GM12878 (cell line): ENCODE results near the gene KCNK4. TPM values are rescaled to one million over a fixed set of nuclear protein-coding genes. Genes with fewer than 3 reads are reported as not detected.

ENCODE experiments used
- ATAC-seq: fragments of 200-7000 bp; cut with Tn5 transposase; 3 replicates; pipeline ENCODE4 v1.9.1; 2020; ENCODE audit warnings: mild to moderate bottlenecking, moderate library complexity
- BruUV-seq: library from RNA; stranded (reverse); fragments of 400-500 nt; replicated peaks from 2 replicates; lab custom pipeline; 2021; lab: Mats Ljungman, UMichigan
- CTCF ChIA-PET: fragments of 300-600 bp; sonication (Branson Sonifier 250); formaldehyde crosslinking; extraction: SDS; loops from one replicate; lab custom pipeline; 2021; ENCODE audit warnings: inconsistent platforms; lab: Yijun Ruan, JAX
- POLR2A ChIA-PET: fragments of 350-600 bp; formaldehyde crosslinking; extraction: SDS; loops from one replicate; lab custom pipeline; 2021; ENCODE audit warnings: inconsistent platforms; lab: Charles Lee
- RAD21 ChIA-PET: fragments of 300-600 bp; sonication (Branson Sonifier 250); formaldehyde crosslinking; loops from one replicate; lab custom pipeline; 2023; ENCODE audit warnings: antibody characterized with exemption; ENCODE audit not compliant: unreplicated experiment; lab: Charles Lee
- SMC1A ChIA-PET: fragments of 300-600 bp; sonication (Branson Sonifier 250); formaldehyde crosslinking; loops from one replicate; lab custom pipeline; 2023; ENCODE audit not compliant: unreplicated experiment, uncharacterized antibody; lab: Charles Lee
- DNase-seq: peaks from one replicate; pipeline ENCODE4 v3.0.0-alpha.2; 2011; ENCODE audit warnings: low read depth, low spot score
- FAIRE-seq: peaks from 3 replicates; lab custom pipeline; 2011; peaks lifted over from hg19 to GRCh38; lab: Jason Lieb, UNC
- H2AFZ ChIP-seq: 2 replicates; pipeline ENCODE4 v1.6.0; 2011; ENCODE audit warnings: low read depth, low read length, control low read depth; ENCODE audit not compliant: control insufficient read depth
- H3K27ac ChIP-seq: 2 replicates; pipeline ENCODE4 v1.5.1; 2011; ENCODE audit warnings: control low read depth; ENCODE audit not compliant: control insufficient read depth, insufficient read depth
- H3K27me3 ChIP-seq, 2 experiments: replicated peaks in 1 of 2; 2 replicates each; pipeline versions ENCODE4 v1.6.0 to v1.6.1; 2011; ENCODE audit warnings: low read length in 1 of 2; ENCODE audit not compliant: control insufficient read depth in 2 of 2, insufficient read depth in 2 of 2
- H3K36me3 ChIP-seq, 2 experiments: 2 replicates each; pipeline ENCODE4 v1.5.1; 2011; ENCODE audit warnings: low read length in 1 of 2; ENCODE audit not compliant: control insufficient read depth in 2 of 2, insufficient read depth in 2 of 2
- H3K4me1 ChIP-seq: 2 replicates; pipeline ENCODE4 v1.6.1; 2011; ENCODE audit warnings: mild to moderate bottlenecking, low read length, moderate library complexity, mixed read lengths; ENCODE audit not compliant: control insufficient read depth, insufficient read depth
- H3K4me2 ChIP-seq: 2 replicates; pipeline ENCODE4 v1.6.0; 2011; ENCODE audit warnings: control low read depth; ENCODE audit not compliant: control insufficient read depth, insufficient read depth
- H3K4me3 ChIP-seq: fragments of 200-600 bp; sonication (generic); 2 replicates; pipeline ENCODE4 v1.5.1; 2016
- H3K79me2 ChIP-seq: 2 replicates; pipeline ENCODE4 v1.6.0; 2011; ENCODE audit warnings: low read length; ENCODE audit not compliant: control insufficient read depth, insufficient read depth
- H3K9ac ChIP-seq: 2 replicates; pipeline ENCODE4 v1.8.0; 2011; ENCODE audit warnings: low read length, control low read depth, mixed read lengths; ENCODE audit not compliant: control insufficient read depth, insufficient read depth
- H3K9me3 ChIP-seq: replicated peaks from 3 replicates; pipeline ENCODE4 v1.5.1; 2011; ENCODE audit warnings: mild to moderate bottlenecking, low read length; ENCODE audit not compliant: control insufficient read depth, insufficient read depth
- H4K20me1 ChIP-seq: 2 replicates; pipeline ENCODE4 v1.6.0; 2011; ENCODE audit not compliant: control insufficient read depth, insufficient read depth
- BACH1 ChIP-seq: fragments of 450-650 bp; IDR thresholded peaks from 2 replicates; pipeline ENCODE4 v1.6.1; 2017; ENCODE audit warnings: mild to moderate bottlenecking, borderline replicate concordance
- CBFB ChIP-seq: IDR thresholded peaks from 2 replicates; pipeline ENCODE4 v1.6.1; 2016; ENCODE audit warnings: antibody characterized with exemption, low read depth
- CREB1 ChIP-seq: IDR thresholded peaks from 2 replicates; pipeline ENCODE4 v1.6.1; 2012; ENCODE audit warnings: low read depth, mild to moderate bottlenecking, inconsistent platforms
- CUX1 ChIP-seq: IDR thresholded peaks from 2 replicates; pipeline ENCODE4 v1.6.1; 2012; ENCODE audit warnings: improper control_type of control experiment, low read depth, low read length; ENCODE audit not compliant: insufficient replicate concordance
- IRF5 ChIP-seq: fragments of 450-650 bp; IDR thresholded peaks from 2 replicates; pipeline ENCODE4 v1.6.1; 2017; ENCODE audit warnings: borderline replicate concordance
- MEF2A ChIP-seq: IDR thresholded peaks from 2 replicates; pipeline ENCODE4 v1.6.1; 2011; ENCODE audit warnings: low read depth, mild to moderate bottlenecking, low read length, moderate library complexity; ENCODE audit not compliant: insufficient read depth
- MTA2 ChIP-seq: fragments of 450-650 bp; IDR thresholded peaks from 2 replicates; pipeline ENCODE4 v1.6.1; 2016; ENCODE audit warnings: low read depth, mild to moderate bottlenecking, moderate library complexity
- NFIC ChIP-seq: IDR thresholded peaks from 2 replicates; pipeline ENCODE4 v1.6.1; 2012; ENCODE audit warnings: low read depth, mild to moderate bottlenecking, inconsistent platforms, low read length, moderate library complexity
- PAX8 ChIP-seq: fragments of 450-650 bp; IDR thresholded peaks from 2 replicates; pipeline ENCODE4 v1.6.1; 2017; ENCODE audit warnings: mild to moderate bottlenecking, moderate library complexity
- PBX3 ChIP-seq: IDR thresholded peaks from 2 replicates; pipeline ENCODE4 v1.6.1; 2011; ENCODE audit warnings: mild to moderate bottlenecking, low read depth, low read length, moderate library complexity; ENCODE audit not compliant: insufficient replicate concordance
- SMAD1 ChIP-seq: fragments of 450-650 bp; IDR thresholded peaks from 2 replicates; pipeline ENCODE4 v1.6.1; 2018; ENCODE audit warnings: mild to moderate bottlenecking, low read depth; ENCODE audit not compliant: partially characterized antibody
- SRF ChIP-seq, 2 experiments: IDR thresholded peaks; 2 replicates each; pipeline ENCODE4 v1.6.1; 2011; ENCODE audit warnings: low read depth in 2 of 2, low read length in 2 of 2, mild to moderate bottlenecking in 1 of 2, moderate library complexity in 1 of 2
- ZBED1 ChIP-seq: IDR thresholded peaks from 2 replicates; pipeline ENCODE4 v1.6.1; 2016; ENCODE audit warnings: borderline replicate concordance
- ZNF384 ChIP-seq: IDR thresholded peaks from 2 replicates; pipeline ENCODE4 v1.6.1; 2012; ENCODE audit warnings: low read depth, mild to moderate bottlenecking, low read length, improper control_type of control experiment, borderline replicate concordance
- WGBS: methylation state at CpG from one replicate; pipeline ENCODE4 v1.1.6; 2016; ENCODE audit warnings: low lambda C conversion rate; ENCODE audit not compliant: insufficient replicate concordance, insufficient coverage; ENCODE audit errors: missing lambda C conversion rate; 5-methylcytosine and 5-hydroxymethylcytosine counted together
- in situ Hi-C: fragments of 300-500 bp; cut with MboI; formaldehyde crosslinking; loops from 9 replicates; pipeline ENCODE4 v1.14.3; 2018; ENCODE audit warnings: mixed read lengths
- intact Hi-C: fragments of 100-400 bp; cut with micrococcal nuclease; formaldehyde crosslinking; loops from one replicate; pipeline ENCODE4 v1.14.2; 2022; ENCODE audit not compliant: unreplicated experiment
- polyA plus RNA-seq, 11 experiments: library from polyadenylated mRNA; depleted of rRNA in 4 of 11; unstranded in 6 of 11; stranded (reverse) in 5 of 11; fragments of >200 nt; fragmentation: Nextera tagmentation in 4 of 11; fragmentation: Illumina TruSeq in 1 of 11; extraction: Ambion mirVana in 4 of 11; extraction: Trizol in 1 of 11; gene quantifications; 1 replicate in 1 of 11; 2 replicates in 10 of 11; pipeline versions ENCODE4 v1.2.1 to v1.2.3, GENCODE V29; 2011 to 2016; ENCODE audit warnings: inconsistent platforms in 2 of 11, missing spikeins in 2 of 11, low read depth in 1 of 11
- total RNA-seq, 4 experiments: library from RNA; depleted of rRNA in 3 of 4; stranded (reverse); fragments of >200 nt in 3 of 4; fragmentation: Illumina TruSeq in 1 of 4; extraction: Trizol in 1 of 4; gene quantifications; 2 replicates each; pipeline versions ENCODE4 v1.2.1 to v1.2.3, GENCODE V29; 2013 to 2021

KCNK4 gene
- total and polyA plus RNA-seq, 10 of the 15 experiments (the other 5 are each of a cell fraction or from before 2014, with no cell fraction given) = 0.04 TPM; not detected in 9

GRCh38 chr11:64304316-64305072, 13.4 kb downstream of the KCNK4 start:
- Histone ChIP-seq H4K20me1 (no peaks in the 10 kb centered on the region), H3K79me2 (peaks cover 22% of the 10 kb centered on the region), H3K27ac (peak overlapping the region; percentile 90), H3K36me3 (peaks cover 0 to 3% of the 10 kb centered on the region in 2 experiments; a peak in 2 of 4 replicates), H3K27me3 (peaks cover 5 to 13% of the 10 kb centered on the region in 2 experiments; a peak in 3 of 4 replicates), H3K4me1 (peaks cover 27% of the 10 kb centered on the region), H3K4me2 (peak overlapping the region; percentile 46), H3K9ac (peak overlapping the region; percentile 81), H2AFZ (peak overlapping the region; percentile 63), H3K4me3 (peak overlapping the region; percentile 72), H3K9me3 (no peaks in the 10 kb centered on the region)
- ChIA-PET POLR2A (interaction anchor here (0.6 to 5.8 kb wide), 26 partner anchors 12 to 346 kb away, joined by 3 to 70 read pairs (median 6); partner anchors contain the start of genes BAD, CCDC88B, FERMT3 and FKBP2), RAD21 (interaction anchor here (0.6 to 5.8 kb wide), 18 partner anchors 13 to 348 kb away, joined by 3 to 125 read pairs (median 6); partner anchors contain the start of genes FERMT3, FKBP2, GPR137 and NUDT22), CTCF (interaction anchor here (0.7 to 5.8 kb wide), 32 partner anchors 12 to 346 kb away, joined by 3 to 238 read pairs (median 4); partner anchors contain the start of genes BAD, CCDC88B, FERMT3 and FKBP2), SMC1A (interaction anchor here (0.7 to 5.7 kb wide), 12 partner anchors 13 to 152 kb away, joined by 3 to 98 read pairs (median 4); partner anchors contain the start of genes FERMT3, FKBP2, PRDX5 and TRMT112)
- in situ Hi-C loops (loop anchor here (5.0 kb wide), 1 partner anchor 102 kb away; no protein-coding TSS in a partner anchor), intact Hi-C loops (loop anchor here (1.0 to 5.0 kb wide), 4 partner anchors 36 to 632 kb away; partner anchors contain the start of genes ATL3, CCDC88B and FKBP2)
- peak; percentile 72 for ATAC-seq
- TSS peak; percentile 99 for BruUV-seq
- under 1% methylated on average over 43 of the region's 46 CpGs for WGBS
- FAIRE-seq = peak; percentile 99
- DNase-seq = peak; percentile 78
- TF ChIP-seq BACH1 (peak; percentile 69; the same call in 1 of the 2 replicates), CUX1 (no peak), MTA2 (peak; percentile 61; the same call in 1 of the 2 replicates), ZBED1 (no peak), NFIC (no peak), CREB1 (0 out of 2 replicates have a peak, but pooled peaks have one; percentile 32), ZNF384 (no peak), SRF (IDR thresholded peaks at IDR 0.05; ENCODE audit: low read depth in 2 of 2, low read length in 2 of 2) (no peak), SMAD1 (no peak), CBFB (no peak), PBX3 (no peak), IRF5 (no peak), MEF2A (no peak), PAX8 (no peak)
